Ishikawa (cell line): ENCODE data around the gene SULT4A1.

Experiments used
- CEBPB ChIP-seq: IDR thresholded peaks from 2 replicates; pipeline ENCODE4 v1.6.1; 2012
- EP300 ChIP-seq: IDR thresholded peaks from 2 replicates; pipeline ENCODE4 v1.6.1; 2012; ENCODE audit warnings: borderline replicate concordance
- MAX ChIP-seq: IDR thresholded peaks from 2 replicates; pipeline ENCODE4 v1.6.1; 2012
- YY1 ChIP-seq: IDR thresholded peaks from 2 replicates; pipeline ENCODE4 v1.6.1; 2012; ENCODE audit warnings: low read depth

- TF ChIP-seq MAX, result no peak
- TF ChIP-seq EP300, result no peak
- TF ChIP-seq CEBPB, result no peak
- TF ChIP-seq YY1, result no peak
Observed at GRCh38 chr22:43845981-43846380, 16.3 kb downstream of the SULT4A1 start.
